GM19468 (cell line): ENCODE measurements around the gene C17orf75.
"Not testable (repeated sequence)": the region's sequence is repeated elsewhere in the genome, so short reads cannot be mapped to it uniquely, and the experiment has no call there.

ENCODE experiments used
- ATAC-seq: cut with Tn5 transposase; IDR thresholded peaks from one replicate; pipeline ENCODE4 v1.9.1; 2021; ENCODE audit warnings: mild to moderate bottlenecking, moderate library complexity, moderate number of reproducible peaks; ENCODE audit not compliant: unreplicated experiment; ENCODE audit errors: extremely low read depth

The C17orf75 gene

GRCh38 chr17:32341857-32342602 lies at the start of gene C17orf75:
C17orf75 (minus strand) TSS chr17:32342173; CDS start chr17:32342139, 34 bp downstream.
- ATAC-seq: peak; percentile 54

- no peak for ATAC-seq
These were observed 46.9 kb upstream of the C17orf75 start for GRCh38 chr17:32388613-32389459.

GRCh38 chr17:32388128-32388527 lies 46.2 kb upstream of the C17orf75 start:
- ATAC-seq: not testable (repeated sequence)

- ATAC-seq: no peak
These were observed 44.9 kb upstream of the C17orf75 start for GRCh38 chr17:32386844-32387243.

- ATAC-seq: no peak
These were observed 44.0 kb upstream of the C17orf75 start for GRCh38 chr17:32385971-32386370.

GRCh38 chr17:32385121-32385520 lies 43.1 kb upstream of the C17orf75 start:
- ATAC-seq: no peak

- no peak for ATAC-seq
These were observed 42.0 kb upstream of the C17orf75 start for GRCh38 chr17:32383926-32384434.

- no peak for ATAC-seq
These were observed 40.7 kb upstream of the C17orf75 start for GRCh38 chr17:32382526-32383223.

- ATAC-seq: no peak
These were observed 28.5 kb upstream of the C17orf75 start for GRCh38 chr17:32370426-32370825.

GRCh38 chr17:32361270-32361669 lies 19.3 kb upstream of the C17orf75 start:
- ATAC-seq: no peak

- no peak for ATAC-seq
These were observed 15.6 kb upstream of the C17orf75 start for GRCh38 chr17:32357615-32358014.

- no peak for ATAC-seq
These were observed 14.8 kb upstream of the C17orf75 start for GRCh38 chr17:32356750-32357149.

GRCh38 chr17:32356378-32356743 lies 14.4 kb upstream of the C17orf75 start:
- ATAC-seq: no peak

- ATAC-seq: no peak
These were observed 13.8 kb upstream of the C17orf75 start for GRCh38 chr17:32355649-32356377.

GRCh38 chr17:32352734-32353133 lies 10.8 kb upstream of the C17orf75 start:
- not testable (repeated sequence) for ATAC-seq

GRCh38 chr17:32350666-32351418 lies 8.9 kb upstream of the C17orf75 start:
- no peak for ATAC-seq

- peak; percentile 99 for ATAC-seq
These were observed 8.1 kb upstream of the C17orf75 start, which contains the start of gene ZNF207 for GRCh38 chr17:32349854-32350665. ZNF207 (plus strand) TSS chr17:32350157; CDS start chr17:32350286, 129 bp downstream.

GRCh38 chr17:32349503-32349853 lies 7.5 kb upstream of the C17orf75 start:
- peak; percentile 3 for ATAC-seq
